Pancreas (tissue), 10 donors: ENCODE data around the gene CDH9. TPM values are rescaled to one million over a fixed set of nuclear protein-coding genes. Genes with fewer than 3 reads are reported as not detected.

Experiments
- ATAC-seq, 4 donors: fragments of 200-7000 bp; cut with Tn5 transposase; one replicate each; pipeline versions ENCODE4 v1.8.0 to v1.9.1; 2020; ENCODE audit warnings: mild to moderate bottlenecking in 4 of 4, moderate library complexity in 4 of 4
- DNase-seq, 6 donors: peaks; one replicate each; pipeline ENCODE4 v3.0.0-alpha.2; 2020
- FAIRE-seq: peaks from 2 replicates; lab custom pipeline; 2012; peaks lifted over from hg19 to GRCh38; lab: Jason Lieb, UNC
- H3K27ac ChIP-seq, 4 donors: fragments of 200-600 bp; sonication (generic); 1 replicate in 3 of 4; 2 replicates in 1 of 4; pipeline versions ENCODE4 v1.5.0 to v1.8.0; 2020
- H3K27me3 ChIP-seq, 4 donors: fragments of 200-600 bp; one replicate each; pipeline ENCODE4 v1.8.0; 2021
- H3K36me3 ChIP-seq, 3 donors: fragments of 200-600 bp; sonication (generic) in 1 of 3; one replicate each; pipeline versions ENCODE4 v1.5.0 to v1.8.0; 2020 to 2021
- H3K4me1 ChIP-seq, 3 donors: fragments of 200-600 bp; one replicate each; pipeline ENCODE4 v1.8.0; 2021
- H3K4me3 ChIP-seq, 4 donors: fragments of 200-600 bp; sonication (generic) in 2 of 4; one replicate each; pipeline versions ENCODE4 v1.5.0 to v1.8.0; 2020 to 2021
- H3K9me3 ChIP-seq, 4 donors: fragments of 200-600 bp; one replicate each; pipeline ENCODE4 v1.8.0; 2021
- CTCF ChIP-seq, 4 donors: fragments of 200-600 bp; sonication (generic) in 3 of 4; IDR thresholded peaks; one replicate each; pipeline versions ENCODE4 v1.5.0 to v1.8.0; 2021; ENCODE audit warnings: antibody characterized with exemption in 4 of 4
- WGBS, 2 donors: extraction: QIAGEN DNeasy Blood & Tissue Kit; methylation state at CpG; one replicate each; pipeline ENCODE4 v1.1.7; 2013; 5-methylcytosine and 5-hydroxymethylcytosine counted together
- intact Hi-C, 3 donors: fragments of 100-400 bp; cut with DNase I; formaldehyde crosslinking; loops; one replicate each; pipeline versions ENCODE4 v1.11.1 to v1.14.2; 2022
- polyA plus RNA-seq, 2 donors: library from polyadenylated mRNA; stranded (reverse); fragments of 200-250 nt; gene quantifications; one replicate each; pipeline ENCODE4 v1.2.3, GENCODE V29; 2013
- total RNA-seq, 6 donors: library from RNA; stranded (reverse); fragmentation: NEBNext Ultra II Directional in 4 of 6; extraction: Animal tissue kit (Norgen Biotek cat#: 25700) in 4 of 6; gene quantifications; one replicate each; pipeline versions ENCODE4 v1.2.1 to v1.2.4, GENCODE V29; 2021 to 2023
- donor health status: healthy with polysubstance abuse.
- donor health status: DM: no; HTN: no; CAD: no; lungs with moderate emphysema.
- donor health status: DM: no; HTN: no; CAD: no.
- donor health status: control.
- donor health status: control.
- donor health status: Bipolar disorder and iron deficiency.
- donor health status: DM: yes; HTN: yes; CAD: no.
- donor health status: DM: no; HTN: no; CAD: no.
- donor health status: DM: no; HTN: no; CAD: no.
- donor health status: DM: yes; HTN: yes; CAD: no.

The CDH9 gene
- total and polyA plus RNA-seq, 8 donors, result not detected

DNA sequence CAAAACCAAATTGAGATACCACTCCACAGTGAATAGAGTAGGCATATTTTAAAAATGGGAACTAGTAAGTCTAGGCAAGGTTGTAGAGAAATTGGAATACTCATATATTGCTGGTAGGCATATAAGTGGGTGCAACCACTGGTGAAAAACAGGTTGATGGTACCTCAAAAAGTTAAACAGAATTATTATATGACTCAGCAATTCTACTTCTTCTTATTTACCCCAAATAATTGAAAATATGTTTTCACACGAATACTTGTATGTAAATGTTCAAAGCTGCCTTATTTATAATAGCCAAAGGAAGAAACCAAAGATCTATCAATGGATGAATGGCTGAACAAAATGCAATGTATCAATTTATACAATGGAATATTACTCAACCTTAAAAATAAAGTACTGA, 79.1 kb downstream of the CDH9 start:
- Histone ChIP-seq H3K36me3 (no peaks in the 10 kb centered on the region), H3K4me1 (no peaks in the 10 kb centered on the region), H3K9me3 (no peaks in the 10 kb centered on the region), H3K27ac (no peak overlapping the region), H3K27me3 (no peaks in the 10 kb centered on the region), H3K4me3 (no peak overlapping the region)
- WGBS, 2 donors, result 29 to 47% methylated on average over 1 of the region's 1 CpG
- ATAC-seq, result no peak
- TF ChIP-seq CTCF (IDR thresholded peaks at IDR 0.05), result no peak
- no peak for FAIRE-seq
- no peak for DNase-seq
- intact Hi-C loops, result no loop called here

DNA sequence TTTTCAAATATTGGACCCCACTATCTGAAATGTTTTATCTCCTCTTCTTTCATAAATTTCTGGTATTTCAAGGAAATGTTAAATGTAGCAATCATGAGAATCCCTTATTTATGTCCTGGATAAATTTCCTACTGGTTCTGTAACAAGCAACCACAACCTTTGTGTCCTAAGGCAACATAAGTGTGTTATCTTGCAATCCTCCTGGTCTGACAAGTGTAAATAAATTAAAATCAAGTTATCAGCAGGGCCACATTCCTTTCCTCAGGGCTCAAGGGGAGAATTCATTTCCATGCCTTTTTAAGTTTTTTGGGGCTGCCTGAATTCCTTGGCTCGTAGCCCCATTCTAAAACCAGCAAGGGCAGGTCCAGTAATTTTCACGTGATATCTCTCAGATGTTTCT, 83.2 kb downstream of the CDH9 start:
- no peak overlapping the region for H3K27ac ChIP-seq
- H3K36me3 ChIP-seq, result no peaks in the 10 kb centered on the region
- H3K4me3 ChIP-seq, result no peak overlapping the region
- intact Hi-C loops, result no loop called here
- no peaks in the 10 kb centered on the region for H3K4me1 ChIP-seq
- TF ChIP-seq CTCF (IDR thresholded peaks at IDR 0.05), result no peak
- no peak for FAIRE-seq
- 36 to 60% methylated on average over 2 of the region's 2 CpGs for WGBS, 2 donors
- H3K9me3 ChIP-seq, result no peaks in the 10 kb centered on the region
- ATAC-seq, result no peak
- no peak for DNase-seq
- no peaks in the 10 kb centered on the region for H3K27me3 ChIP-seq

DNA sequence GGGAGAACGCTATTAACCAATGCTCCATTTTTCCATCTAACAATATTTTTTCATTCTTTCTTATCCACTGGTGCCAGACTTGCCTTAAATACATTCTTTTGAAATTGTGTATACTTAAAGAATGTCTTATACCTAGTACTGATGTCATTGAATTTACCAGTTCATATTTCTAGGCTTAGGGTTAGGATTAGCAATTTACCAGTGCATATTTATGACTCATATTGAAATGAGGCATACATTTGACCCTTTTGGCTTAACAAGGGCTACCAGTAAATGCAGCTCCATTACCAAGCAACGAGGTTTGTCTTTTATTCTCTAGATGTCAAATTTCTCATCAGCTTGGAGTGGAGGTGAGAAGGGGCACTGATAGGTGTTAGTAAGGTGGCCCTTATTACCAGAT, 89.5 kb downstream of the CDH9 start:
- Histone ChIP-seq H3K4me1 (no peaks in the 10 kb centered on the region), H3K27me3 (no peaks in the 10 kb centered on the region)

GRCh38 chr5:26945901-26946300, 92.5 kb downstream of the CDH9 start:
- no peaks in the 10 kb centered on the region for H3K27me3 ChIP-seq
- FAIRE-seq (no peak), DNase-seq (no peak), ATAC-seq (no peak)
- intact Hi-C loops, result no loop called here
- H3K9me3 ChIP-seq, result no peaks in the 10 kb centered on the region
- no peaks in the 10 kb centered on the region for H3K36me3 ChIP-seq
- no peak for TF ChIP-seq CTCF (IDR thresholded peaks at IDR 0.05)
- no peak overlapping the region for H3K27ac ChIP-seq
- no peak overlapping the region for H3K4me3 ChIP-seq
- no peaks in the 10 kb centered on the region for H3K4me1 ChIP-seq

More for the DNA sequence above, 89.5 kb downstream of the CDH9 start:
- no peak for ATAC-seq
- DNase-seq, result no peak
- TF ChIP-seq CTCF (IDR thresholded peaks at IDR 0.05), result no peak
- no peak overlapping the region for H3K4me3 ChIP-seq
- WGBS, 2 donors, result 51 to 56% methylated on average over 2 of the region's 2 CpGs
- no peaks in the 10 kb centered on the region for H3K9me3 ChIP-seq
- no peak for FAIRE-seq
- no peaks in the 10 kb centered on the region for H3K36me3 ChIP-seq
- intact Hi-C loops, result no loop called here
- no peak overlapping the region for H3K27ac ChIP-seq

- WGBS, 2 donors, result 30 to 39% methylated on average over 2 of the region's 2 CpGs
- no peak overlapping the region for H3K27ac ChIP-seq
- DNase-seq, result no peak
- no peak overlapping the region for H3K4me3 ChIP-seq
- no peak for FAIRE-seq
- intact Hi-C loops, result no loop called here
- no peak for TF ChIP-seq CTCF (IDR thresholded peaks at IDR 0.05)
- H3K9me3 ChIP-seq, result no peaks in the 10 kb centered on the region
- no peaks in the 10 kb centered on the region for H3K36me3 ChIP-seq
- H3K4me1 ChIP-seq, result no peaks in the 10 kb centered on the region
- no peaks in the 10 kb centered on the region for H3K27me3 ChIP-seq
- ATAC-seq, result no peak
Measured at GRCh38 chr5:26942481-26942880, 95.9 kb downstream of the CDH9 start.
